ENCODE results near the gene MPHOSPH6. TPM values are rescaled to one million over a fixed set of nuclear protein-coding genes. Genes with fewer than 3 reads are reported as not detected.

MPHOSPH6 gene
- total and polyA plus RNA-seq, 2 of the 4 experiments (the other 2 are of a cell fraction), result 5.4 to 15.5 TPM

- Histone ChIP-seq H3K9me1 (ENCODE audit: insufficient read depth, low read length) (peaks cover 6% of the 10 kb centered on the region), H3K4me3 (ENCODE audit: insufficient read depth, low read depth, low read length) (no peak overlapping the region), H3K18ac (ENCODE audit: low read depth, low read length) (no peak overlapping the region), H4K8ac (ENCODE audit: low read depth in 2 of 2, low read length in 2 of 2) (no peak overlapping the region), H3K4ac (ENCODE audit: low read depth, low read length) (no peak overlapping the region), H4K91ac (ENCODE audit: insufficient read depth, low read depth, low read length) (no peak overlapping the region), H3K9me3 (ENCODE audit: control insufficient read depth, insufficient read depth, low read length) (no peaks in the 10 kb centered on the region), H3K79me1 (ENCODE audit: low read depth in 1 of 2, low read length in 2 of 2) (peaks cover 18 to 40% of the 10 kb centered on the region in 2 experiments), H3K56ac (ENCODE audit: extremely low read depth, insufficient read depth, low read length) (no peak overlapping the region), H3K27ac (ENCODE audit: insufficient read depth, low read length) (peak overlapping the region; percentile 71; the same call in 1 of the 2 replicates), H3K23ac (ENCODE audit: low read depth, low read length) (no peak overlapping the region), H2AK9ac (replicated peaks; ENCODE audit: low read depth, low read length, poor library complexity) (no peak overlapping the region), H2AK5ac (ENCODE audit: low read depth, low read length) (no peak overlapping the region), H3K9ac (ENCODE audit: low read depth, low read length) (no peak overlapping the region), H2BK5ac (ENCODE audit: low read depth, low read length, poor library complexity, severe bottlenecking) (peak overlapping the region; percentile 43), H2BK20ac (ENCODE audit: low read depth, low read length) (no peak overlapping the region), H2AFZ (replicated peaks; ENCODE audit: low read length, poor library complexity) (no peak overlapping the region), H3K4me2 (ENCODE audit: low read depth, low read length) (no peak overlapping the region), H3K27me3 (ENCODE audit: control insufficient read depth, insufficient read depth, low read length) (no peaks in the 10 kb centered on the region), H2BK15ac (ENCODE audit: low read depth, low read length) (no peak overlapping the region), H4K5ac (ENCODE audit: low read depth, low read length) (no peak overlapping the region), H3K4me1 (ENCODE audit: control insufficient read depth, insufficient read depth, low read length) (peaks cover 7% of the 10 kb centered on the region), H4K20me1 (ENCODE audit: insufficient read depth, low read length) (peaks cover 10% of the 10 kb centered on the region; the same call in 1 of the 2 replicates), H2BK120ac (ENCODE audit: low read depth, low read length) (no peak overlapping the region), H3K36me3 (ENCODE audit: control insufficient read depth, insufficient read depth, low read length) (peaks cover 22% of the 10 kb centered on the region), H3K14ac (replicated peaks; ENCODE audit: low read depth, low read length) (no peak overlapping the region)
- intact Hi-C loops (cut with micrococcal nuclease) (no loop called here), dilution Hi-C loops (cut with HindIII; ENCODE audit: low sequenced_read_pairs, unreplicated experiment) (no loop called here), in situ Hi-C loops (cut with MboI; ENCODE audit: low sequenced_read_pairs) (no loop called here)
- TF ChIP-seq CHD1 (IDR thresholded peaks at IDR 0.05; ENCODE audit: low read depth, low read length) (no peak), CEBPB (IDR thresholded peaks at IDR 0.05; ENCODE audit: low read depth, low read length) (peak; percentile 91), FOS (IDR thresholded peaks at IDR 0.05; ENCODE audit: low read depth, low read length) (no peak)
- WGBS, 2 experiments (ENCODE audit: extremely low coverage in 2 of 2, insufficient read length in 1 of 2), result no CpG with 5 or more reads among the region's 14 CpGs
- no TSS peak for BruUV-seq (replicated peaks)
- CTCF ChIA-PET, result no interaction called here
- peak; percentile 13 for DNase-seq
- ATAC-seq (ENCODE audit: low read depth), result no peak
- POLR2A ChIA-PET (ENCODE audit: unreplicated experiment), result no interaction called here
Observed at GRCh38 chr16:82156761-82157533, 13.1 kb downstream of the MPHOSPH6 start.

All from IMR-90 (cell line).